ENCODE data around the gene IVL.

GRCh38 chr1:152899027-152899426 is 9.3 kb upstream of the IVL start:
- TF ChIP-seq ATF3 (IDR thresholded peaks at IDR 0.05) (no peak), EGR1 (IDR thresholded peaks at IDR 0.05; ENCODE audit: low read depth in 2 of 2) (no peak), CTCF (IDR thresholded peaks at IDR 0.05; ENCODE audit: low read depth, low read length, missing input control) (no peak), NR2F2 (IDR thresholded peaks at IDR 0.05) (no peak), HNF4G (IDR thresholded peaks at IDR 0.05) (no peak), JUND (IDR thresholded peaks at IDR 0.05) (no peak), ZBTB33 (IDR thresholded peaks at IDR 0.05) (no peak), RAD21 (IDR thresholded peaks at IDR 0.05) (no peak), MAX (IDR thresholded peaks at IDR 0.05) (no peak), RXRA (IDR thresholded peaks at IDR 0.05) (no peak), TAF1 (conservative IDR thresholded peaks at IDR 0.05) (no peak), YY1 (IDR thresholded peaks at IDR 0.05) (no peak), SP1 (IDR thresholded peaks at IDR 0.05) (no peak)
- TF ChIP-seq, protein P1, sequence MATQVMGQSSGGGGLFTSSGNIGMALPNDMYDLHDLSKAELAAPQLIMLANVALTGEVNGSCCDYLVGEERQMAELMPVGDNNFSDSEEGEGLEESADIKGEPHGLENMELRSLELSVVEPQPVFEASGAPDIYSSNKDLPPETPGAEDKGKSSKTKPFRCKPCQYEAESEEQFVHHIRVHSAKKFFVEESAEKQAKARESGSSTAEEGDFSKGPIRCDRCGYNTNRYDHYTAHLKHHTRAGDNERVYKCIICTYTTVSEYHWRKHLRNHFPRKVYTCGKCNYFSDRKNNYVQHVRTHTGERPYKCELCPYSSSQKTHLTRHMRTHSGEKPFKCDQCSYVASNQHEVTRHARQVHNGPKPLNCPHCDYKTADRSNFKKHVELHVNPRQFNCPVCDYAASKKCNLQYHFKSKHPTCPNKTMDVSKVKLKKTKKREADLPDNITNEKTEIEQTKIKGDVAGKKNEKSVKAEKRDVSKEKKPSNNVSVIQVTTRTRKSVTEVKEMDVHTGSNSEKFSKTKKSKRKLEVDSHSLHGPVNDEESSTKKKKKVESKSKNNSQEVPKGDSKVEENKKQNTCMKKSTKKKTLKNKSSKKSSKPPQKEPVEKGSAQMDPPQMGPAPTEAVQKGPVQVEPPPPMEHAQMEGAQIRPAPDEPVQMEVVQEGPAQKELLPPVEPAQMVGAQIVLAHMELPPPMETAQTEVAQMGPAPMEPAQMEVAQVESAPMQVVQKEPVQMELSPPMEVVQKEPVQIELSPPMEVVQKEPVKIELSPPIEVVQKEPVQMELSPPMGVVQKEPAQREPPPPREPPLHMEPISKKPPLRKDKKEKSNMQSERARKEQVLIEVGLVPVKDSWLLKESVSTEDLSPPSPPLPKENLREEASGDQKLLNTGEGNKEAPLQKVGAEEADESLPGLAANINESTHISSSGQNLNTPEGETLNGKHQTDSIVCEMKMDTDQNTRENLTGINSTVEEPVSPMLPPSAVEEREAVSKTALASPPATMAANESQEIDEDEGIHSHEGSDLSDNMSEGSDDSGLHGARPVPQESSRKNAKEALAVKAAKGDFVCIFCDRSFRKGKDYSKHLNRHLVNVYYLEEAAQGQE (IDR thresholded peaks at IDR 0.05), result no peak

Measured in liver (tissue), 3 donors.